OCI-LY1 (cell line): ENCODE measurements around the gene PTMS.

Experiments used
- H2AFZ ChIP-seq: fragments of 200-600 bp; sonication (generic), shearing (Covaris generic); 2 replicates; pipeline ENCODE4 v1.6.0; 2014; ENCODE audit warnings: antibody characterized with exemption, mild to moderate bottlenecking, low read length
- H3F3A ChIP-seq: fragments of 200-600 bp; sonication (generic), shearing (Covaris generic); 2 replicates; pipeline ENCODE4 v1.6.0; 2014; ENCODE audit warnings: mild to moderate bottlenecking, antibody characterized with exemption, low read length, moderate library complexity; ENCODE audit not compliant: insufficient read depth
- H3K27ac ChIP-seq: fragments of 200-600 bp; sonication (generic); 2 replicates; pipeline ENCODE4 v1.5.1; 2014; ENCODE audit warnings: low read length, mixed run types, mild to moderate bottlenecking, low read depth; ENCODE audit not compliant: poor library complexity, severe bottlenecking
- H3K27me3 ChIP-seq: fragments of 200-600 bp; sonication (generic); 2 replicates; pipeline ENCODE4 v1.6.0; 2014; ENCODE audit warnings: antibody characterized with exemption, mild to moderate bottlenecking, low read length, moderate library complexity; ENCODE audit not compliant: insufficient read depth
- H3K36me3 ChIP-seq: fragments of 200-600 bp; sonication (generic); 2 replicates; pipeline ENCODE4 v1.6.1; 2014; ENCODE audit warnings: mild to moderate bottlenecking, antibody characterized with exemption, low read length, moderate library complexity, mixed read lengths; ENCODE audit not compliant: insufficient read depth
- H3K4me1 ChIP-seq: fragments of 200-600 bp; sonication (generic); 2 replicates; pipeline ENCODE4 v1.5.1; 2014; ENCODE audit warnings: mild to moderate bottlenecking, low read length, moderate library complexity; ENCODE audit not compliant: insufficient read depth, severe bottlenecking
- H3K4me2 ChIP-seq: fragments of 200-600 bp; sonication (generic), shearing (Covaris generic); 2 replicates; pipeline ENCODE4 v1.6.1; 2014; ENCODE audit warnings: low read length
- H3K4me3 ChIP-seq: fragments of 200-600 bp; sonication (generic); 2 replicates; pipeline ENCODE4 v1.5.1; 2014; ENCODE audit warnings: low read length, low read depth, mild to moderate bottlenecking, mixed read lengths; ENCODE audit not compliant: poor library complexity, severe bottlenecking
- H3K79me2 ChIP-seq: fragments of 200-600 bp; shearing (Covaris generic); 2 replicates; pipeline ENCODE4 v1.6.1; 2016; ENCODE audit warnings: mixed run types, low read length, mixed read lengths; ENCODE audit not compliant: insufficient read depth
- H3K9ac ChIP-seq: fragments of 200-600 bp; sonication (generic), shearing (Covaris generic); 2 replicates; pipeline ENCODE4 v1.6.1; 2014; ENCODE audit warnings: mild to moderate bottlenecking, low read length, mixed read lengths
- H3K9me2 ChIP-seq: fragments of 200-600 bp; sonication (generic), shearing (Covaris generic); 2 replicates; pipeline ENCODE4 v1.6.1; 2014; ENCODE audit warnings: low read depth, mild to moderate bottlenecking, low read length, mixed read lengths
- H3K9me3 ChIP-seq: fragments of 200-600 bp; shearing (Covaris generic); 2 replicates; pipeline ENCODE4 v1.6.1; 2014; ENCODE audit warnings: low read length, mixed read lengths
- H4K20me1 ChIP-seq: fragments of 200-600 bp; sonication (generic), shearing (Covaris generic); 2 replicates; pipeline ENCODE4 v1.6.0; 2016; ENCODE audit warnings: mild to moderate bottlenecking, low read length; ENCODE audit not compliant: insufficient read depth
- EZH2 ChIP-seq: fragments of 200-600 bp; sonication (generic), shearing (Covaris generic); IDR thresholded peaks from 2 replicates; pipeline ENCODE4 v1.8.0; 2017; ENCODE audit warnings: borderline replicate concordance, mixed run types, mild to moderate bottlenecking, antibody characterized with exemption, low read length, moderate library complexity, mixed read lengths
- TF ChIP-seq, protein P1 (sequence below): fragments of 200-600 bp; sonication (generic), shearing (Covaris generic); IDR thresholded peaks from 2 replicates; pipeline ENCODE4 v1.5.1; 2017; ENCODE audit warnings: mild to moderate bottlenecking, antibody characterized with exemption, low read length, moderate library complexity, mixed read lengths

PTMS gene

DNA sequence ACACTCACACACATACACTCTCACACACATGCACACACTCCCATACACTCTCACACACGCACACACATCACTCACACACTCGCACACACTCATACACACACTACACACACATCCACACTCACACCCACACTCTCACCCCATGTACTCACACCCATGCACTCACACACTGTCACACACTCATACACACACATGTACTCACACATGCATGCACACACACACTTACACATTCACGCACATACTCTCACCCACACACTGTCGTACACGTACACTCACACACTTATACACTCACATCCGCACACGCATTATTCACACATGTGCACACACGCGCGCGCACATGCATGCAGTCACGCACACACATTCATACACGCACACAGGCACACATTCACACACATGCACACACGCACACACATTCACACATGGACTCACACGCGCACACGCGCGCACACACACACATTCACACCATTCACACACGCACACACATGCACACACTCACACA lies 51.5 kb downstream of the PTMS start:
- peaks cover 3% of the 10 kb centered on the region for H3K4me1 ChIP-seq
- H3K9me2 ChIP-seq: no peaks in the 10 kb centered on the region
- H3K79me2 ChIP-seq: no peaks in the 10 kb centered on the region
- no peaks in the 10 kb centered on the region for H3K9me3 ChIP-seq
- H2AFZ ChIP-seq: no peak overlapping the region
- no peak overlapping the region for H3K4me3 ChIP-seq
- H3K27ac ChIP-seq: no peak overlapping the region
- no peaks in the 10 kb centered on the region for H3K36me3 ChIP-seq
- H3F3A ChIP-seq: no peaks in the 10 kb centered on the region
- H3K9ac ChIP-seq: no peak overlapping the region
- TF ChIP-seq EZH2: no peak
- TF ChIP-seq, protein P1, sequence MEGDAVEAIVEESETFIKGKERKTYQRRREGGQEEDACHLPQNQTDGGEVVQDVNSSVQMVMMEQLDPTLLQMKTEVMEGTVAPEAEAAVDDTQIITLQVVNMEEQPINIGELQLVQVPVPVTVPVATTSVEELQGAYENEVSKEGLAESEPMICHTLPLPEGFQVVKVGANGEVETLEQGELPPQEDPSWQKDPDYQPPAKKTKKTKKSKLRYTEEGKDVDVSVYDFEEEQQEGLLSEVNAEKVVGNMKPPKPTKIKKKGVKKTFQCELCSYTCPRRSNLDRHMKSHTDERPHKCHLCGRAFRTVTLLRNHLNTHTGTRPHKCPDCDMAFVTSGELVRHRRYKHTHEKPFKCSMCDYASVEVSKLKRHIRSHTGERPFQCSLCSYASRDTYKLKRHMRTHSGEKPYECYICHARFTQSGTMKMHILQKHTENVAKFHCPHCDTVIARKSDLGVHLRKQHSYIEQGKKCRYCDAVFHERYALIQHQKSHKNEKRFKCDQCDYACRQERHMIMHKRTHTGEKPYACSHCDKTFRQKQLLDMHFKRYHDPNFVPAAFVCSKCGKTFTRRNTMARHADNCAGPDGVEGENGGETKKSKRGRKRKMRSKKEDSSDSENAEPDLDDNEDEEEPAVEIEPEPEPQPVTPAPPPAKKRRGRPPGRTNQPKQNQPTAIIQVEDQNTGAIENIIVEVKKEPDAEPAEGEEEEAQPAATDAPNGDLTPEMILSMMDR: no peak
- H3K4me2 ChIP-seq: no peak overlapping the region
- no peaks in the 10 kb centered on the region for H4K20me1 ChIP-seq
- peaks cover 4% of the 10 kb centered on the region; the same call in 1 of the 2 replicates for H3K27me3 ChIP-seq

DNA sequence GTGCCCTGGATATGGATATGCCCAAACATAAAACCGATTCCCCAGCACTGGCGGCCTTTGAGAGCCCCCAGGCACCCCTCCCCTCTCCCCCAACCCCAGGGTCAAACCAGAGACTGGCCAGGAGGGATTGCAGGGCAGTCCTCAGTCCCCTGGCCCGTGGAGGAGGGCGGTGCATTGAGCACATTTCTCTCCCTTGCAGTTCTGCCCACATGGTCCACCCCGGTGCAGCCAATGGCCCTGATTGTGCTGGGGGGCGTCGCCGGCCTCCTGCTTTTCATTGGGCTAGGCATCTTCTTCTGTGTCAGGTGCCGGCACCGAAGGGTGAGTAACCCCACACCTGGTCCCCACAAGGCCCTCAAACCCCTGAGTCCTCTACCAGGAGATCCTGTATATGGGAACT lies 52.1 kb downstream of the PTMS start:
- Histone ChIP-seq H3K79me2 (no peaks in the 10 kb centered on the region), H3K9me3 (no peaks in the 10 kb centered on the region), H3K4me1 (no peaks in the 10 kb centered on the region), H3K27ac (no peak overlapping the region), H4K20me1 (no peaks in the 10 kb centered on the region), H3K27me3 (peaks cover 4% of the 10 kb centered on the region; the same call in 1 of the 2 replicates), H3F3A (no peaks in the 10 kb centered on the region), H2AFZ (no peak overlapping the region), H3K36me3 (no peaks in the 10 kb centered on the region), H3K9ac (no peak overlapping the region), H3K4me3 (no peak overlapping the region), H3K4me2 (no peak overlapping the region), H3K9me2 (no peaks in the 10 kb centered on the region)
- TF ChIP-seq, protein P1: no peak
- TF ChIP-seq EZH2: no peak

DNA sequence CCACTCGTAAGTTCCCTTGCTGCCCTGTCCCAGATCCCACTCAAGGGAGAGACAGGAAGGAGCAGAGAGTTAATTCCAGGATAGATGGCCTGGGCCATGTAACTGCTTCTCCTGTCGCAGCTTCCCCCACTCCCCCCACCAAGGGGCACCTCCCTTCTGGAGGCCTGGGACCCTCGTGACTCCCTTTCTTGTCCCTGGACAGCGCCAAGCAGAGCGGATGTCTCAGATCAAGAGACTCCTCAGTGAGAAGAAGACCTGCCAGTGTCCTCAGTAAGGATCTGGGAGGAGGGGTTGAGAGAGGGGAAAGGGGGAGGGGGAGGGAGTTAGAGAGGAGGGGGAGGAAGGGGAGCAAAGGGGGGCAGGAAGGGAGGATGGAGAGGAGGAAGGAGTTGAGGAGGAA lies 52.5 kb downstream of the PTMS start:
- H3K79me2 ChIP-seq: no peaks in the 10 kb centered on the region

More for the DNA sequence above, 52.5 kb downstream of the PTMS start:
- no peak overlapping the region for H3K9ac ChIP-seq
- no peaks in the 10 kb centered on the region for H4K20me1 ChIP-seq
- H3K27me3 ChIP-seq: peaks cover 4% of the 10 kb centered on the region; the same call in 1 of the 2 replicates
- H3F3A ChIP-seq: no peaks in the 10 kb centered on the region
- no peaks in the 10 kb centered on the region for H3K9me2 ChIP-seq
- no peak overlapping the region for H3K27ac ChIP-seq
- H3K4me3 ChIP-seq: no peak overlapping the region
- H3K36me3 ChIP-seq: no peaks in the 10 kb centered on the region
- no peaks in the 10 kb centered on the region for H3K9me3 ChIP-seq
- TF ChIP-seq EZH2: no peak
- TF ChIP-seq, protein P1: no peak
- H2AFZ ChIP-seq: no peak overlapping the region
- H3K4me1 ChIP-seq: no peaks in the 10 kb centered on the region
- H3K4me2 ChIP-seq: no peak overlapping the region
